NB4 (cell line): Measurements from ENCODE around the gene S100Z.
"Not testable (repeated sequence)": the region's sequence is repeated elsewhere in the genome, so short reads cannot be mapped to it uniquely, and the experiment has no call there.

Source experiments
- DNase-seq: peaks from one replicate; pipeline ENCODE4 v3.0.0; 2010; ENCODE audit warnings: low read depth
- H3K4me3 ChIP-seq: one replicate; pipeline ENCODE4 v1.5.1; 2011; ENCODE audit warnings: mild to moderate bottlenecking, low read depth, low read length, moderate library complexity
- MYC ChIP-seq: IDR thresholded peaks from 2 replicates; pipeline ENCODE4 v1.6.1; 2011; ENCODE audit warnings: low read depth, low read length
- POLR2A ChIP-seq: IDR thresholded peaks from 2 replicates; pipeline ENCODE4 v1.6.1; 2011; ENCODE audit warnings: mild to moderate bottlenecking; ENCODE audit not compliant: insufficient read length; ENCODE audit errors: extremely low read depth
- TF ChIP-seq, protein P1 (sequence below): IDR thresholded peaks from one replicate; pipeline ENCODE4 v1.5.1; 2012; ENCODE audit warnings: low read depth, low read length
- TF ChIP-seq, protein P2 (sequence below): IDR thresholded peaks from 2 replicates; pipeline ENCODE4 v1.6.1; 2011; ENCODE audit warnings: low read depth, low read length

The S100Z gene

DNA sequence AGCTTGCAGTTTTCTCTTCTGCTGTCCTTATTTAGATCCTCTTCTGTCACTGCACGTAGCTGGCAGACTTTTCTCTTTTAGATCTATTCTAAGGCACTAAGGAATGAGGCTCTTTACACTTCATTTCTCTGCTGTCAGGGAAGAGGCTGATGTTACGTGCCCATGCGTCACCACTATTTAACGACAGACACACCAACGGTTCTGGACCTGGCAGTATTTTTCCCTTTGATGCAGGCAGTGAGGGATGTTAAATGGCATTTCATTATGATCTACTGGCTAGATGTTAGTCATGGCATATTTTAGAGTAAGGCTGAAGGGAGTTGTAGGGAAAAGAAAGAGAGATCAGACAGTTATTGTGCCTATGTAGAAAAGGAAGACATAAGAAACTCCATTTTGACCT is 94.8 kb downstream of the S100Z start:
- no peak overlapping the region for H3K4me3 ChIP-seq
- no peak for DNase-seq
- TF ChIP-seq POLR2A (no peak), MYC (no peak)
- TF ChIP-seq, protein P1, sequence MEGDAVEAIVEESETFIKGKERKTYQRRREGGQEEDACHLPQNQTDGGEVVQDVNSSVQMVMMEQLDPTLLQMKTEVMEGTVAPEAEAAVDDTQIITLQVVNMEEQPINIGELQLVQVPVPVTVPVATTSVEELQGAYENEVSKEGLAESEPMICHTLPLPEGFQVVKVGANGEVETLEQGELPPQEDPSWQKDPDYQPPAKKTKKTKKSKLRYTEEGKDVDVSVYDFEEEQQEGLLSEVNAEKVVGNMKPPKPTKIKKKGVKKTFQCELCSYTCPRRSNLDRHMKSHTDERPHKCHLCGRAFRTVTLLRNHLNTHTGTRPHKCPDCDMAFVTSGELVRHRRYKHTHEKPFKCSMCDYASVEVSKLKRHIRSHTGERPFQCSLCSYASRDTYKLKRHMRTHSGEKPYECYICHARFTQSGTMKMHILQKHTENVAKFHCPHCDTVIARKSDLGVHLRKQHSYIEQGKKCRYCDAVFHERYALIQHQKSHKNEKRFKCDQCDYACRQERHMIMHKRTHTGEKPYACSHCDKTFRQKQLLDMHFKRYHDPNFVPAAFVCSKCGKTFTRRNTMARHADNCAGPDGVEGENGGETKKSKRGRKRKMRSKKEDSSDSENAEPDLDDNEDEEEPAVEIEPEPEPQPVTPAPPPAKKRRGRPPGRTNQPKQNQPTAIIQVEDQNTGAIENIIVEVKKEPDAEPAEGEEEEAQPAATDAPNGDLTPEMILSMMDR: no peak
- TF ChIP-seq, protein P2, sequence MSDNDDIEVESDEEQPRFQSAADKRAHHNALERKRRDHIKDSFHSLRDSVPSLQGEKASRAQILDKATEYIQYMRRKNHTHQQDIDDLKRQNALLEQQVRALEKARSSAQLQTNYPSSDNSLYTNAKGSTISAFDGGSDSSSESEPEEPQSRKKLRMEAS: no peak

DNA sequence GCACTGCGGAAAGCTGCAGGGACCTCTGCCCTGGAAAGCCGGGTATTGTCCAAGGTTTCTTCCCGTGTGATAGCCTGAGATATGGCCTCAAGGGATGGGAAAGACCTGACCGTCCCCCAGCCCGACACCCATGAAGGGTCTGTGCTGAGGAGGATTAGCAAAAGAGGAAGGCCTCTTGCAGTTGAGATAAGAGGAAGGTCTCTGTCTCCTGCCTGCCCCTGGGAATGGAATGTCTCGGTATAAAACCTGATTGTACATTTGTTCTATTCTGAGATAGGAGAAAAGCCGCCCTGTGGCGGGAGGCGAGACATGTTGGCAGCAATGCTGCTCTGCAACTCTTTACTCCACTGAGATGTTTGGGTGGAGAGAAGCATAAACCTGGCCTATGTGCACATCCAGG is 95.4 kb downstream of the S100Z start:
- DNase-seq: not testable (repeated sequence)

DNA sequence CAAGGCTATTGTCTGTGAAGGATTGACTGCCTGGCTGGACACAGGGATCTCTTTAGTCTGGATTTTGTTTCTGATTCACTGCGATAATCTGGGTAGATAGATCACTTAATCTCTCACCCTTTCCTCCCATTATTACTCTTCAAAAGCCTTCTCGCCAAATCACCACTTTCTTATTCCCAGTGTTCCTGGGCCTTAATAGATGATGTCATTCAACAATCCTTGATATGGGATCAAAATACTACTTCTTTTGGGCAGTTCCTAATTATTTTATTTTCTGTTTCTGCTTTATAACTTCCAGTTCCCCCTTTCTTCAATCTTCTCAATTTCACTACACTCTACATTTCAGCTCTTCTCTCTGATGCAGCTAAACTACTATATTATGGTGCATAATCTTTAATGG is 96.3 kb downstream of the S100Z start:
- TF ChIP-seq, protein P1: no peak
- TF ChIP-seq POLR2A (no peak), MYC (no peak)
- TF ChIP-seq, protein P2: no peak
- no peak for DNase-seq
- H3K4me3 ChIP-seq: no peak overlapping the region

More for the DNA sequence above, 95.4 kb downstream of the S100Z start:
- not testable (repeated sequence) for H3K4me3 ChIP-seq

DNA sequence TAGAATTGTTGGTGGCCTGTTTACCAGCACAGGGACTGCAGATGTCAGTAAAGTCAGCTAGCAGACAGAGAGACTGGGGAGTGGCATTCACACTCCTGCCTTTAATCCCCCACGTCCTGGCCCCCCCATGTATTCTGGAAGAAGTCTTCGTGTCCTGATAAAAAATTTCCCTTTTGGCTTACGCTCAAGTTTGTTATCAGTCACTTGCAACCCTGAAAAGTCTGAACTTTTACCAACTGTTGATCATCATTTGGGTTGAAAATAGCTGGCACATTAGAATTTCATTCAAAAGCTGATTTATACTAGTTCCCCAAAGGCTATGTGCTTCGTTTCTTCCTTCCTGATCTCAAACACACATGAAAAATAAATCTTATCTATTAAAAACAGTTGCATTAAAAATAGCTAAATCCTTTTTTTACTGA is 97.3 kb downstream of the S100Z start:
- DNase-seq: no peak
- H3K4me3 ChIP-seq: no peak overlapping the region
- TF ChIP-seq POLR2A: no peak
- TF ChIP-seq, protein P1: no peak
- no peak for TF ChIP-seq MYC
- TF ChIP-seq, protein P2: no peak

DNA sequence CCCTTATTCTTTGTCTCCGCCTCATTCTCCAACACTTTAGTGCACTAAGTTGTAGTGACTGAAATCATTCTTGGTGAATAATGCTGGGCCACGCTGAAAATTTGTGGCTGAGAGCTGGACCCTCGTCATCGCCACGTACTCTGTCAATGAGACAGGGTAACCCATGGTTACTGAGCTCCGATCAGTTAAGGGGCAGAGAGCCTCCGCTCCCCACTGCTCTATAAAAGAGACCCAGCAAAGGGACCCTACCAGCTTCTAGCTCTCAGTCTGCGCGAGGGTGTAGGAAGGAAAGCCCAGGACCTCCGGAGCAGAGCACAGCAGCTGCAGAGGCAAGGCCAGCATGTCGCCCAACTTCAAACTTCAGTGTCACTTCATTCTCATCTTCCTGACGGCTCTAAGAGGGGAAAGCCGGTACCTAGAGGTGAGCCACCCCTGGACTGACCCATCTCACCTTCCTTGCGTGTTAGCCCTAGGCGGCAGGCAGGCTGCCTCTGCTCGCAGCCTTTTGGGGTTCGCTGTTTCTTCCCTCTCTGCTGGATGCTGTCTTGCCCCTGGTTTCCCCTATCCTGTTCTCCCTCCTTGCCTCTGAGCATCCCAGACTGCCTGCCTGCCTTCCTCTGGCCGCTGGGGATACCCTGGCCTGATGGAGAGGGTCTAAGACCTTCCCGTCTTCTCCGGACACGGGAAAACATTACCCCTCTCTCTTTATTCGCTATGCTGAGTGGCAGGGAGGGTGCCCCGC is 103.2 kb downstream of the S100Z start, which contains the start of gene CRHBP:
Gene CRHBP, plus strand, starts transcription at position 251 of the 742 bp plus-strand sequence. Its CDS starts 90 bp downstream, at position 341.
- DNase-seq: no peak
- no peak within 1 kb of the TSS for H3K4me3 ChIP-seq
- TF ChIP-seq, protein P2: no peak
- TF ChIP-seq, protein P1: no peak
- no peak for TF ChIP-seq MYC
- TF ChIP-seq POLR2A: no peak

DNA sequence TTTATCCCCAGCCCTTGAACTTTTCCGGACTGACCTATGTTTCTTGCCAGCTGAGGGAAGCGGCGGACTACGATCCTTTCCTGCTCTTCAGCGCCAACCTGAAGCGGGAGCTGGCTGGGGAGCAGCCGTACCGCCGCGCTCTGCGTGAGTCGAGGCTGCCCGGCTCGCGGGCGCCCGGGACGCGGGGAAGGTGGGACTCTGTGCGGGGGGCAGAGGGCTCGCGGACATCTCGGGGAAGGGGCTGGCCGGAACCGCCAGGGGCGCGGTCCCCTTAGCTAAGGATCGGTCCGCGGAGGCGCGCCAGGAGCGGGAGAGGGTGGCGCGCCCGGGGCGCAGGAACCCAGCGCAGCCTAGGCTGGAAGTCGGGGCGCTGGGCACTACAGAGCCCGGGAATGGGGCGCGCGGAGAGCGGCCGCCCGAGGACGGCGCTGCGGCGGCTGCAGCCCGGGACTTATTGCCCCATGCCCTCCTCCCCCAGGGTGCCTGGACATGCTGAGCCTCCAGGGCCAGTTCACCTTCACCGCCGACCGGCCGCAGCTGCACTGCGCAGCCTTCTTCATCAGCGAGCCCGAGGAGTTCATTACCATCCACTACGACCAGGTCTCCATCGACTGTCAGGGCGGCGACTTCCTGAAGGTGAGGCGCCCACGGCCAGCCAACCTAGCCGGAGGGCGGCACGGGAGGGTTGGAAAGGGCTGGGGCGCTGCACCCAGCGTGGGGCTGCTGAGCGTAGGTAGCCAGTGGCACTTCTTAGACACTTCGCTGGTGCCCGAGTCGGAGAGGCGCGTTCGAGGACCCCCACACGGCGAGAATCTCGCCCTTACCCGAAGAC is 104.0 kb downstream of the S100Z start:
- no peak for DNase-seq
- TF ChIP-seq, protein P1: no peak
- no peak for TF ChIP-seq POLR2A
- TF ChIP-seq, protein P2: no peak
- TF ChIP-seq MYC: no peak
- H3K4me3 ChIP-seq: no peak overlapping the region
